ENCODE data around the gene PDE6D.
"Not testable (repeated sequence)": the region's sequence is repeated elsewhere in the genome, so short reads cannot be mapped to it uniquely, and the experiment has no call there.

The PDE6D gene

DNA sequence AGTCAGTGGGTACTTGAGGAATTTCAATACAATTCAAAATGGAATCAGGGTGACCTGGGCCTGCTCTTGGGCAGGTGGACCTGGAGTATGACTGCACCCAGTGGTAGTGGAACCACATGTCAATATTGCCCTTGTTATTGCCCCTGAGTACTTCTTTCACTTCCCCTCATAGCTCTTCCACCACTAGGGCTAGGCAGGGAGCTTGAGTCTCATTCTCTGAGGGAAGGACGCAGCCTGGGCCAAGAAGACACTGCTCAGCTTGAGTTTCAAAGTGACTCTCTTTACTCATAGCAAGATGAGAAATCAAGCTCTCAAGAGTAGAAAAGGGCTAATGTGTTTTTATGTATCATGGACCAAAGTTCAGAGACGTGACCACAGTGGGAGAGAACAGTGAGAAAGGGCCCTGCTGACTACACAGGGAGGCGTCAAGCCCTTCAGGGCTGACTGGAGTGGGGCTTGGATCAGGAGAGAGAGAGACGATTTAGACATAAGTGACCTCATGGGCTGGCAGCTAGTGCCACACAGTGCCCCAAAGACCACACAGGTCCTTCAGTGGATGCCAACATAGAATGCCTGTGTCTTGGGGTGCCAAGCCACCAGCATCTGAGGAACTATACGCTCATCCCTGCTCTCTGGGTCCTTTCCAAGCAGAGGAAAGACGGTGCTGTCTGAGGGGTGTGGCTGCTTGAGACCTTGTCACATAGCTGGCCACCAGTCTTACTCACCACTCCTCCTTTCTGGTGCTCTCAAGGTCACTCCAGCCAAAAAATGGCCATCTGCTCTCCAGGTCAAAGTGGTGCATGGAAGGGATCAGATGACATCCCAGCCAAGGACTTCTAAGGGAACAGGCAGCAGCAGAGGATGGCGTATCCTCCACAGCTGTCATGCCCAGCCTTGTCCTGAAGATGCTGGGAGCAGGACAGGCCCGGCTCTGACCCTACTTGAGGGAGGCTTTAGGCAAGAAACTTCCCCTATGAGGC is 59.8 kb downstream of the PDE6D start:
- in situ Hi-C loops (cut with HindIII; ENCODE audit: low sequenced_read_pairs) = no loop called here

GRCh38 chr2:231720292-231720986 is 60.6 kb downstream of the PDE6D start:
- in situ Hi-C loops (cut with HindIII; ENCODE audit: low sequenced_read_pairs) = no loop called here

DNA sequence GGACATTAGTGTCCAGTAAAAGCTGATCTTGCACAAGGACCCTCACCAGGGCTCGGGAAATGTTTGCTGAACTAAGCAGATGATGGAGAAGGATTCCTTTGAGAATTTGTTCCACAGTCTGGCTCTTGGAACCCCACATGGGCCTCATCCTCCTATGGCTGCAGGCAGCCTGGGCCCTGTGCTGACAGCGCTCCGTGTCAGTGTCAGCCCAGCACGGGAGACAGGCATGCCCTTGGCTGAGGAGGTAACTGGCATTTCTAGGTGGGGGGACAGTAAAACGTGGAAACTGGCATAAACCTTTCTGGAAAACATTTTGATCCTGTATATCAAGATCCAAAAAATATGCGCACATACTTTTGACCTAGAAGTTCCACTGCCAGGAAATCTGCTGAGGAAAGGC is 62.3 kb downstream of the PDE6D start:
- in situ Hi-C loops (cut with HindIII; ENCODE audit: low sequenced_read_pairs) = no loop called here

- in situ Hi-C loops (cut with HindIII; ENCODE audit: low sequenced_read_pairs) = no loop called here
These were observed 63.6 kb downstream of the PDE6D start for GRCh38 chr2:231717281-231718171.

DNA sequence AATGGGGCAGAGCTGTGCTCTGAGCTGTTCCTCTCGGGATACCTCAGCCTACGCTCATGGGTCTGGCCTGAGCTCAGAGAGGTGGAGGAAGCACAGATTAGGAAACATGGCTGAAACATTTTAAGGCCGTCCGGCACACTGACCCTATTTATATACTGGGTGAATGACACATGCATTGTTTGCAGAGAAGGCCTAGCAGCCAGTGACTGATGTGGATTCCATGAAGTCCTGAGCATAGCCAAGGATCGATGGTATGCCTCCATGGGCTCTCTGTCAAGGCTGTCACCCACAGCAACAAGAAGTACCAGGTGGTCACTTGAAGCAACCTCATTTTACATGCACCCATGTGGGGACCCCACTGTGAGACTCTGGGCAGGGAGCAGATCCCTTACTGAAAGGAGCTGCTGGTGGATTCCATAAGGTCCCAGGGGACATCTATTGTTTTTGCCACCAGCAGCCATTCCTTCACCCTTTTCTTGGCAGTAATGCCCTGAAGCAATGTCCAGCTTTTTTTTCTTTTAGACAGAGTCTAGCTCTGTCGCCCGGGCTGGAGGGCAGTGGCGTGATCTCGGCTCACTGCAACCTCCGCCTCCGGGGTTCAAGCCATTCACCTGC is 64.3 kb downstream of the PDE6D start:
- in situ Hi-C loops (cut with HindIII; ENCODE audit: low sequenced_read_pairs) = no loop called here

GRCh38 chr2:231715988-231716616 is 65.0 kb downstream of the PDE6D start:
- in situ Hi-C loops (cut with HindIII; ENCODE audit: low sequenced_read_pairs) = no loop called here

DNA sequence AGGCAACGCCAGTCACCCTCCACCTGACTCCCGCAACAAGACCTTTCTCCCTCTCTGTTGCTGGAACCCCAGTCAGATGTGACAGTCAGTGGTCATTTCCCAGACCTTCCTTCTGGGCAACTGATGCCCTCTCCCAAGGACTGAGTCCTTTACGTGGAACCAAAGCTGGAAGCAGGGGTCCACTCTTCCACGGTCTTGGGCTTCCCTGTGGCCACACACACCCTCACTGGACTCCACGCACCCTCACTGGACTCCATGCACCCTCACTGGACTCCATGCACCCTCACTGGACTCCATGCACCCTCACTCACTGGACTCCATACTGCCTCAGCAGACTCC is 65.6 kb downstream of the PDE6D start:
- in situ Hi-C loops (cut with HindIII; ENCODE audit: low sequenced_read_pairs) = no loop called here

GRCh38 chr2:231714639-231715498 is 66.2 kb downstream of the PDE6D start:
- in situ Hi-C loops (cut with HindIII; ENCODE audit: low sequenced_read_pairs) = no loop called here

DNA sequence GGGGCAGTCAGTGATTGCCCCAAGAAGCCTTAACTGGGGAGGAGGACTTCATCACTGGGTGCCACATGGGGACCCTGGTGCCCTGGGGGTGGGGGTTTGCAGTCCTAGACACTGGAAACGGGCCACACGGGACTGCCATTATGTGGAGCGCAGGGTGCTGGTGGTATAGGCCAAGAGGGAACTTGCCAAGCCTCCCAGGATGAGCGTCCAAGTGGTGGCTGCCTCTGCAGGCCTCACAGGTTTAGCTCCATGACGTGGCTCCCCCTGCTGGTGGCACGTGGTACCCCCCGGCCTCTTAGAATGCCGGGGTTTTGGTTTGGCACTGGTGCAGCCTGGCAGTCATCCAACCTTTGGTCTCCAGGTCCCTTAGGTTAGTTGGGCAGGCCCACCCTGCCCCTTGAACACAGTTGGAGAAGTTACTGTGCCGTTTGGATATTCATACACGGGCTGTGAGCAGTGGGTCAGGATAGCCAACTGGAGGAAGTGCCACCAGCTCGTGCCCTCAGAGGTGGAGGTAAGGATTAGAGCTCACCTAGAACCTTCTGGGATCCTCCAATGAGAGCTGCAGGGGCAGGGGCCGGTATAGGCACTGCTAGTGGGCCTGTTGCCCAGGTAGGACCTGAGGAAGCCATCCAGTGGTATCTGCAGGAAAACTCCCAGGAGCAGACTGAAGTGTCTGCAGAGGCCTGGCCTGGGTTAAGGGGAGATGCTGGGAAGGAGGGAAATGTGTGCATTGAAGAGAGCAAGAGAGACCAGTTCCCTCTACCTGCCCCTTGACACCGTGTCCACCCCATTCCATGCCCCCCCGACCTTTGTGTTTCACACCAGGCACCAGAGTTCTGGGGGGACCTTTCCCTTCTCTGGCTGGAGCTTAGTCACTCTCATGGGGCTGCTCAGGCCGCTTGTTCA is 67.1 kb downstream of the PDE6D start:
- in situ Hi-C loops (cut with HindIII; ENCODE audit: low sequenced_read_pairs) = no loop called here

DNA sequence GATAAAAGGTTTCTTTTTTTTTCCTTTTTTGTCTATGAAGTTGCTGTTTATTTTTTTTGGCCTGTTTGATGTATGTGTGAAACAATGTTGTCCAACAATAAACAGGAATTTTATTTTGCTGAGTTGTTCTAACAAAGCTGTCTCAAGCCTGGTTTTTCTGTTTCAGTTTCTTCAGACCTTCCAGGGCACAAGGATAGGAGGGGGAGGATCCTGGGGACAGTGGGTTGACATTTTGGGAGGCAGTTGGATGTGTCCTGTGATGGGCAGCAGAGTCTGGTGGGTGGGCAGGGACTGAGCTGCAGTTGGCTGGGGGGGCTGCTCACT is 67.7 kb downstream of the PDE6D start:
- in situ Hi-C loops (cut with HindIII; ENCODE audit: low sequenced_read_pairs) = not testable (repeated sequence)

GRCh38 chr2:231712451-231713021 is 68.5 kb downstream of the PDE6D start:
- in situ Hi-C loops (cut with HindIII; ENCODE audit: low sequenced_read_pairs) = not testable (repeated sequence)

GRCh38 chr2:231711677-231712450 is 69.2 kb downstream of the PDE6D start:
- in situ Hi-C loops (cut with HindIII; ENCODE audit: low sequenced_read_pairs) = no loop called here

DNA sequence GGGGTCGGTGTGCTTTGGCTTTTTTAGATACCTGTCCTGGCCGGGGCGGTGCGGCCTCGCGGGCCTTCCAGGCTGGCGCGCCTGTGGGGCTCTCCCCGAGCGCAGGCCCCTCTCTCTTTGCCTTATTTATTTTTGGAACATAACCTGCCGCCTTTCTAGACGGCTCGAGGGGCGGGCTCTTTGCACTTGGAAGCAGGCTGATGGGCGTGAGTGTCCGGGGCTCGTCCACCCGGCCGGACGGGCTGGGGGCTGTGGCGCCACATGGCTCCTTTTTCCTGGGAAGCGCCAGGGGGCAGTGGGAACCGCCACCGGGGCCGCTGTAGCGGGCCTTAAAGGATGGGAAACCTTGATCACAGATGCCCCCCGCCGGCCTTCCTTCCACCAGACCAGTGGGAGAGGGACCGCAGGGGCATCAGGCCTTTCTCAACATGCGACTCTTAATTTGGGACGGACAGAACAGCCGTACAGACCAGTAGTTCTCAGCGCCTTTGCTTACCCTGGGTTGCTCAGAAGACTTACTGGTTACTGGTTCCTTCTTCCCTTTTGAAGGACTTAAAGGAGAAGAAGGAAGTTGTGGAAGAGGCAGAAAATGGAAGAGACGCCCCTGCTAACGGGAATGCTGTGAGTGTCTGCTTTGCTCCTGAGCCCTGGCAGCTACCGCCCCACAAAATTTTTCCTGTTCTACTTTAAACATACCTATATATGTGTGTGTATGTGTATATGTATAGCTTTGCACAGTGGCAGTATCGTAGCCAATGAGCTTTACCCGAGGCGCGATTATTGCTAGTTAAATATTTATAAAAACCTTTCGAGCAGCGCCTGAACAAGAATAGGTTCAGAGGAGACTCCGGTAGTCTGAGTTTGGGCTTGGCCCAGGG is 70.0 kb downstream of the PDE6D start:
- in situ Hi-C loops (cut with HindIII; ENCODE audit: low sequenced_read_pairs) = no loop called here

GRCh38 chr2:231709981-231710798 is 70.9 kb downstream of the PDE6D start:
- in situ Hi-C loops (cut with HindIII; ENCODE audit: low sequenced_read_pairs) = no loop called here

- in situ Hi-C loops (cut with HindIII; ENCODE audit: low sequenced_read_pairs) = no loop called here
These were observed 71.5 kb downstream of the PDE6D start for GRCh38 chr2:231709636-231709980.

Data from DLD1 (cell line).